ENCODE measurements around the gene MEIS2.

DNA sequence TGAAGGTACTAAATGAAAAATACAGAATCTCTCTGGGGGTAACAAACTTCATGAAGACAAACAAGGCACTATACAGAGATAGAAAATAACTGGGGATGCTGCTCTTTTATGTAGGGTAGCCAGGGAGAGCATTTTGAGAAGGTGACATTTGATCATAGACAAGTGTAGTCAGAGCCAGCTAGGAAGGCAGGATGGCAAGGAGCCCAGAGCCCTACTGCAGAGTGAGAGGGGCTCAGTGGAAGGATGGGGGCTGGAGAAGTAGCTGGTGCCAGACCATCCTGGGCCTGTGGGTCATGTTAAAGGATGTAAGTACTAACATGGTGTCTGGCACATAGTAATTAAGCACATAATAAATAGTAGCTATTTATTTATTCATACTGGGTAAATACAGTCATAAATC is 133.6 kb downstream of the MEIS2 start:
- no peak for TF ChIP-seq EZH2 (IDR thresholded peaks at IDR 0.05; ENCODE audit: borderline replicate concordance, low read depth, low read length, poor library complexity, severe bottlenecking)
- TF ChIP-seq, protein P1, sequence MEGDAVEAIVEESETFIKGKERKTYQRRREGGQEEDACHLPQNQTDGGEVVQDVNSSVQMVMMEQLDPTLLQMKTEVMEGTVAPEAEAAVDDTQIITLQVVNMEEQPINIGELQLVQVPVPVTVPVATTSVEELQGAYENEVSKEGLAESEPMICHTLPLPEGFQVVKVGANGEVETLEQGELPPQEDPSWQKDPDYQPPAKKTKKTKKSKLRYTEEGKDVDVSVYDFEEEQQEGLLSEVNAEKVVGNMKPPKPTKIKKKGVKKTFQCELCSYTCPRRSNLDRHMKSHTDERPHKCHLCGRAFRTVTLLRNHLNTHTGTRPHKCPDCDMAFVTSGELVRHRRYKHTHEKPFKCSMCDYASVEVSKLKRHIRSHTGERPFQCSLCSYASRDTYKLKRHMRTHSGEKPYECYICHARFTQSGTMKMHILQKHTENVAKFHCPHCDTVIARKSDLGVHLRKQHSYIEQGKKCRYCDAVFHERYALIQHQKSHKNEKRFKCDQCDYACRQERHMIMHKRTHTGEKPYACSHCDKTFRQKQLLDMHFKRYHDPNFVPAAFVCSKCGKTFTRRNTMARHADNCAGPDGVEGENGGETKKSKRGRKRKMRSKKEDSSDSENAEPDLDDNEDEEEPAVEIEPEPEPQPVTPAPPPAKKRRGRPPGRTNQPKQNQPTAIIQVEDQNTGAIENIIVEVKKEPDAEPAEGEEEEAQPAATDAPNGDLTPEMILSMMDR (conservative IDR thresholded peaks at IDR 0.05; ENCODE audit: low read depth, low read length) = no peak

Measured in A673 (cell line).